ENCODE results near the gene EZH1.

GRCh38 chr17:42766124-42766523 is 21.3 kb upstream of the EZH1 start:
- TF ChIP-seq OSR1 (CRISPR knock-in tag; IDR thresholded peaks at IDR 0.05) (no peak), ZNF70 (CRISPR knock-in tag; IDR thresholded peaks at IDR 0.05) (no peak), CREB5 (CRISPR knock-in tag; IDR thresholded peaks at IDR 0.05; ENCODE audit: low read depth) (no peak), ZFP30 (CRISPR knock-in tag; IDR thresholded peaks at IDR 0.05) (no peak), BACH2 (CRISPR knock-in tag; IDR thresholded peaks at IDR 0.05; ENCODE audit: borderline replicate concordance) (no peak), CSRNP3 (CRISPR knock-in tag; IDR thresholded peaks at IDR 0.05) (no peak), TOX (CRISPR knock-in tag; IDR thresholded peaks at IDR 0.05; ENCODE audit: borderline replicate concordance) (no peak), TCF4 (CRISPR knock-in tag; IDR thresholded peaks at IDR 0.05; ENCODE audit: borderline replicate concordance) (no peak)

Measured in SK-N-SH treated with all-trans-retinoic acid at 6 μM for 48 hours (cell line).